H9 (cell line): Measurements from ENCODE around the gene SRSF11. TPM values are rescaled to one million over a fixed set of nuclear protein-coding genes. Genes with fewer than 3 reads are reported as not detected.

Experiments used
- DNase-seq: peaks from one replicate; pipeline ENCODE4 v3.0.0-alpha.2; 2017
- H2AFZ ChIP-seq: one replicate; pipeline ENCODE4 v1.6.1; 2013; ENCODE audit warnings: mild to moderate bottlenecking, low read length, control low read depth, moderate library complexity
- H2AK5ac ChIP-seq: 2 replicates; pipeline ENCODE4 v1.6.1; 2013; ENCODE audit warnings: low read length, control low read depth, mixed read lengths; ENCODE audit not compliant: insufficient read length
- H2BK120ac ChIP-seq: one replicate; pipeline ENCODE4 v1.6.1; 2013; ENCODE audit warnings: low read depth, mild to moderate bottlenecking, low read length, control low read depth, inconsistent platforms; ENCODE audit not compliant: poor library complexity, severe bottlenecking
- H2BK12ac ChIP-seq: 2 replicates; pipeline ENCODE4 v1.6.1; 2013; ENCODE audit warnings: low read length, control low read depth, mixed read lengths, low read depth; ENCODE audit not compliant: insufficient read length
- H2BK15ac ChIP-seq: 2 replicates; pipeline ENCODE4 v1.6.1; 2013; ENCODE audit warnings: low read depth, low read length, control low read depth
- H2BK20ac ChIP-seq: one replicate; pipeline ENCODE4 v1.6.1; 2013; ENCODE audit warnings: low read depth, mild to moderate bottlenecking, low read length, control low read depth, inconsistent platforms; ENCODE audit not compliant: poor library complexity, severe bottlenecking
- H2BK5ac ChIP-seq: 2 replicates; pipeline ENCODE4 v1.6.1; 2013; ENCODE audit warnings: low read length, control low read depth, mixed read lengths; ENCODE audit not compliant: insufficient read length
- H3K14ac ChIP-seq: 2 replicates; pipeline ENCODE4 v1.6.1; 2013; ENCODE audit warnings: low read length, control low read depth; ENCODE audit not compliant: insufficient read depth
- H3K18ac ChIP-seq: 2 replicates; pipeline ENCODE4 v1.6.1; 2013; ENCODE audit warnings: low read depth, mild to moderate bottlenecking, mixed read lengths, low read length, control low read depth; ENCODE audit not compliant: insufficient read length
- H3K23ac ChIP-seq: 2 replicates; pipeline ENCODE4 v1.6.1; 2013; ENCODE audit warnings: low read length, control low read depth, mixed read lengths, low read depth; ENCODE audit not compliant: insufficient read length
- H3K23me2 ChIP-seq: 2 replicates; pipeline ENCODE4 v1.6.1; 2013; ENCODE audit warnings: low read depth, mild to moderate bottlenecking, mixed read lengths, low read length, control low read depth; ENCODE audit not compliant: insufficient read length, poor library complexity, severe bottlenecking
- H3K27ac ChIP-seq: 2 replicates; pipeline ENCODE4 v1.5.1; 2013; ENCODE audit warnings: low read length, control low read depth, mixed read lengths, low read depth; ENCODE audit not compliant: insufficient read length
- H3K27me3 ChIP-seq: 2 replicates; pipeline ENCODE4 v1.6.1; 2013; ENCODE audit warnings: low read length, control low read depth, inconsistent platforms; ENCODE audit not compliant: insufficient read depth
- H3K4ac ChIP-seq: 2 replicates; pipeline ENCODE4 v1.6.1; 2013; ENCODE audit warnings: low read depth, mild to moderate bottlenecking, control low read depth, inconsistent platforms, low read length, moderate library complexity
- H3K4me1 ChIP-seq: 2 replicates; pipeline ENCODE4 v1.6.1; 2013; ENCODE audit warnings: low read length, control low read depth, inconsistent platforms; ENCODE audit not compliant: insufficient read depth
- H3K4me2 ChIP-seq: 2 replicates; pipeline ENCODE4 v1.6.1; 2013; ENCODE audit warnings: low read length, control low read depth, mixed read lengths; ENCODE audit not compliant: insufficient read length, insufficient read depth
- H3K56ac ChIP-seq: 2 replicates; pipeline ENCODE4 v1.6.1; 2013; ENCODE audit warnings: low read depth, mild to moderate bottlenecking, mixed read lengths, low read length, control low read depth; ENCODE audit not compliant: insufficient read length
- H3K79me1 ChIP-seq: 2 replicates; pipeline ENCODE4 v1.6.1; 2013; ENCODE audit warnings: low read depth, mild to moderate bottlenecking, moderate library complexity, low read length, control low read depth, inconsistent platforms; ENCODE audit not compliant: insufficient read depth, poor library complexity, severe bottlenecking
- H3K79me2 ChIP-seq: 2 replicates; pipeline ENCODE4 v1.6.1; 2013; ENCODE audit warnings: low read length, control low read depth, inconsistent platforms; ENCODE audit not compliant: insufficient read depth
- H3K9ac ChIP-seq: 2 replicates; pipeline ENCODE4 v1.6.1; 2013; ENCODE audit warnings: low read length, control low read depth, mixed read lengths; ENCODE audit not compliant: insufficient read length; ENCODE audit errors: extremely low read depth
- H3K9me3 ChIP-seq: one replicate; pipeline ENCODE4 v1.6.1; 2013; ENCODE audit warnings: low read depth, low read length, inconsistent platforms; ENCODE audit not compliant: control insufficient read depth
- H3T11ph ChIP-seq: one replicate; pipeline ENCODE4 v1.6.1; 2013; ENCODE audit warnings: mild to moderate bottlenecking, low read length, control low read depth, inconsistent platforms
- H4K20me1 ChIP-seq: one replicate; pipeline ENCODE4 v1.6.1; 2013; ENCODE audit not compliant: control insufficient read depth, insufficient read length, insufficient read depth
- H4K5ac ChIP-seq: 2 replicates; pipeline ENCODE4 v1.6.1; 2013; ENCODE audit warnings: low read depth, mild to moderate bottlenecking, mixed read lengths, low read length, control low read depth; ENCODE audit not compliant: insufficient read length
- H4K8ac ChIP-seq: replicated peaks from 2 replicates; pipeline ENCODE4 v1.6.1; 2013; ENCODE audit warnings: low read length, control low read depth, mixed read lengths, low read depth; ENCODE audit not compliant: insufficient read length
- H4K91ac ChIP-seq: 2 replicates; pipeline ENCODE4 v1.6.1; 2013; ENCODE audit warnings: low read depth, mild to moderate bottlenecking, moderate library complexity, mixed read lengths, low read length, control low read depth; ENCODE audit not compliant: insufficient read length
- H3K27ac Mint-ChIP-seq, 3 experiments: 2 replicates in 2 of 3; 3 replicates in 1 of 3; pipeline ENCODE4 v1.8.0; 2020 to 2021; ENCODE audit warnings: mixed read lengths in 3 of 3, mild to moderate bottlenecking in 1 of 3, moderate library complexity in 1 of 3
- H3K27me3 Mint-ChIP-seq: 2 replicates; pipeline ENCODE4 v1.8.0; 2021; ENCODE audit warnings: low read depth, mild to moderate bottlenecking, moderate library complexity, mixed read lengths
- H3K36me3 Mint-ChIP-seq, 3 experiments: 2 replicates in 2 of 3; 3 replicates in 1 of 3; pipeline ENCODE4 v1.8.0; 2020 to 2021; ENCODE audit warnings: low read depth in 3 of 3, mixed read lengths in 3 of 3; ENCODE audit not compliant: insufficient read depth in 1 of 3
- H3K4me1 Mint-ChIP-seq, 2 experiments: 2 replicates each; pipeline ENCODE4 v1.8.0; 2020; ENCODE audit warnings: mixed read lengths in 2 of 2
- H3K4me3 Mint-ChIP-seq, 2 experiments: 2 replicates in 1 of 2; 3 replicates in 1 of 2; pipeline ENCODE4 v1.8.0; 2020 to 2021; ENCODE audit warnings: mild to moderate bottlenecking in 2 of 2, mixed read lengths in 2 of 2, moderate library complexity in 1 of 2
- H3K9me3 Mint-ChIP-seq, 2 experiments: 2 replicates in 1 of 2; 3 replicates in 1 of 2; pipeline ENCODE4 v1.8.0; 2020; ENCODE audit warnings: mild to moderate bottlenecking in 2 of 2, mixed read lengths in 2 of 2, moderate library complexity in 1 of 2
- WGBS: extraction: QIAGEN DNeasy Blood & Tissue Kit; methylation state at CpG from one replicate; pipeline ENCODE4 v1.1.7; 2013; ENCODE audit warnings: missing lambda C conversion rate, low lambda C conversion rate, mixed read lengths; ENCODE audit not compliant: insufficient read length; ENCODE audit errors: extremely low coverage; 5-methylcytosine and 5-hydroxymethylcytosine counted together
- total RNA-seq: library from RNA; stranded (reverse); gene quantifications from 2 replicates; pipeline ENCODE4 v1.2.1, GENCODE V29; 2021
- TF ChIP-seq, protein P1 (sequence below): fragments of 200-600 bp; sonication (generic); conservative IDR thresholded peaks from 3 replicates; pipeline ENCODE4 v1.8.0; 2021; ENCODE audit warnings: antibody characterized with exemption, mild to moderate bottlenecking

The SRSF11 gene
- total RNA-seq, 1 experiment from 2014 or later: 214 TPM

DNA sequence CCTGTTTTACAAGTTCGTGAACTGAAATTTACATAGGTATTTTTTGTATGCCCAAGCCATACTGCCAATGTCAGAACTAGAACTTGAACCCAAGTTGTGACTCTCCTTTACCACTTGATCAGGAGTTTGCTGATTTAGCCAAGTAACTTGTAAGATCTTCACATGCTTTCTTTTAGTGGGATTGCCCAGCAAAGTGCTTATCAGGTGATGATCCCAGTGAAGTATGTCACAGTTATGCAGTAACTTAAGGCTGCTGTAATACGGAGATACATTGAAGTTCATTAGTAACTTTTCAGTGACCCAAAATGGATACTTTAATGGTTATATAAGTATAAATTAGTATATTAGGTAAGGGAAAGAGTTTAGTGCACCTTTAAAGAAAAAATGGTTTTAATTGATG lies 3.8 kb downstream of the SRSF11 start:
- H3K9me3 ChIP-seq: no peaks in the 10 kb centered on the region
- H3K79me2 ChIP-seq: peaks cover 24% of the 10 kb centered on the region; the same call in 1 of the 2 replicates
- Mint-ChIP-seq H3K4me1 (peaks cover 27 to 29% of the 10 kb centered on the region in 2 experiments), H3K4me3 (no peak overlapping the region), H3K9me3 (no peaks in the 10 kb centered on the region; a peak in 1 of 5 replicates), H3K27ac (peak overlapping the region in 1 of 3 experiments; percentile 42; a peak in 1 of 7 replicates), H3K36me3 (peaks cover 25 to 62% (median 58%) of the 10 kb centered on the region in 3 experiments), H3K27me3 (no peaks in the 10 kb centered on the region)
- no peak overlapping the region for H3K18ac ChIP-seq
- H3K27me3 ChIP-seq: no peaks in the 10 kb centered on the region
- TF ChIP-seq, protein P1, sequence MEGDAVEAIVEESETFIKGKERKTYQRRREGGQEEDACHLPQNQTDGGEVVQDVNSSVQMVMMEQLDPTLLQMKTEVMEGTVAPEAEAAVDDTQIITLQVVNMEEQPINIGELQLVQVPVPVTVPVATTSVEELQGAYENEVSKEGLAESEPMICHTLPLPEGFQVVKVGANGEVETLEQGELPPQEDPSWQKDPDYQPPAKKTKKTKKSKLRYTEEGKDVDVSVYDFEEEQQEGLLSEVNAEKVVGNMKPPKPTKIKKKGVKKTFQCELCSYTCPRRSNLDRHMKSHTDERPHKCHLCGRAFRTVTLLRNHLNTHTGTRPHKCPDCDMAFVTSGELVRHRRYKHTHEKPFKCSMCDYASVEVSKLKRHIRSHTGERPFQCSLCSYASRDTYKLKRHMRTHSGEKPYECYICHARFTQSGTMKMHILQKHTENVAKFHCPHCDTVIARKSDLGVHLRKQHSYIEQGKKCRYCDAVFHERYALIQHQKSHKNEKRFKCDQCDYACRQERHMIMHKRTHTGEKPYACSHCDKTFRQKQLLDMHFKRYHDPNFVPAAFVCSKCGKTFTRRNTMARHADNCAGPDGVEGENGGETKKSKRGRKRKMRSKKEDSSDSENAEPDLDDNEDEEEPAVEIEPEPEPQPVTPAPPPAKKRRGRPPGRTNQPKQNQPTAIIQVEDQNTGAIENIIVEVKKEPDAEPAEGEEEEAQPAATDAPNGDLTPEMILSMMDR: no peak
- no peaks in the 10 kb centered on the region for H3K23me2 ChIP-seq
- no peak overlapping the region for H3T11ph ChIP-seq
- H4K91ac ChIP-seq: no peak overlapping the region
- no peak overlapping the region for H2BK15ac ChIP-seq
- no peak overlapping the region for H3K4ac ChIP-seq
- H3K4me1 ChIP-seq: no peaks in the 10 kb centered on the region
- H2BK20ac ChIP-seq: no peak overlapping the region
- no peak overlapping the region for H2BK5ac ChIP-seq
- no peak overlapping the region for H3K27ac ChIP-seq
- no peak overlapping the region for H4K8ac ChIP-seq
- no peaks in the 10 kb centered on the region for H4K20me1 ChIP-seq
- no peak overlapping the region for H3K9ac ChIP-seq
- DNase-seq: no peak
- H4K5ac ChIP-seq: no peak overlapping the region
- H3K14ac ChIP-seq: no peak overlapping the region
- no CpG with 5 or more reads among the region's 2 CpGs for WGBS
- no peak overlapping the region for H2AK5ac ChIP-seq
- no peak overlapping the region for H2BK12ac ChIP-seq
- no peak overlapping the region for H2BK120ac ChIP-seq
- no peak overlapping the region for H3K4me2 ChIP-seq
- no peak overlapping the region for H2AFZ ChIP-seq
- H3K56ac ChIP-seq: no peak overlapping the region
- H3K23ac ChIP-seq: no peak overlapping the region
- H3K79me1 ChIP-seq: peaks cover 3% of the 10 kb centered on the region
